Measurements from ENCODE around the gene DDHD1.

- TF ChIP-seq, protein P1, sequence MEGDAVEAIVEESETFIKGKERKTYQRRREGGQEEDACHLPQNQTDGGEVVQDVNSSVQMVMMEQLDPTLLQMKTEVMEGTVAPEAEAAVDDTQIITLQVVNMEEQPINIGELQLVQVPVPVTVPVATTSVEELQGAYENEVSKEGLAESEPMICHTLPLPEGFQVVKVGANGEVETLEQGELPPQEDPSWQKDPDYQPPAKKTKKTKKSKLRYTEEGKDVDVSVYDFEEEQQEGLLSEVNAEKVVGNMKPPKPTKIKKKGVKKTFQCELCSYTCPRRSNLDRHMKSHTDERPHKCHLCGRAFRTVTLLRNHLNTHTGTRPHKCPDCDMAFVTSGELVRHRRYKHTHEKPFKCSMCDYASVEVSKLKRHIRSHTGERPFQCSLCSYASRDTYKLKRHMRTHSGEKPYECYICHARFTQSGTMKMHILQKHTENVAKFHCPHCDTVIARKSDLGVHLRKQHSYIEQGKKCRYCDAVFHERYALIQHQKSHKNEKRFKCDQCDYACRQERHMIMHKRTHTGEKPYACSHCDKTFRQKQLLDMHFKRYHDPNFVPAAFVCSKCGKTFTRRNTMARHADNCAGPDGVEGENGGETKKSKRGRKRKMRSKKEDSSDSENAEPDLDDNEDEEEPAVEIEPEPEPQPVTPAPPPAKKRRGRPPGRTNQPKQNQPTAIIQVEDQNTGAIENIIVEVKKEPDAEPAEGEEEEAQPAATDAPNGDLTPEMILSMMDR (IDR thresholded peaks at IDR 0.05): no peak
- no peak for TF ChIP-seq POLR2A (IDR thresholded peaks at IDR 0.05)
These were observed 12.5 kb downstream of the DDHD1 start for GRCh38 chr14:53140585-53140984.

All from lower leg skin (tissue), 3 donors.